Mesenchymal stem cell (in vitro differentiated cells and primary cell): ENCODE data around the gene ENAM.

Experiments used
- DNase-seq: peaks from one replicate; pipeline ENCODE4 v3.0.0-alpha.2; 2013
- H2AFZ ChIP-seq: one replicate; pipeline ENCODE4 v1.6.1; 2013; ENCODE audit warnings: low read depth, mild to moderate bottlenecking, control low read depth, inconsistent platforms, low read length, moderate library complexity
- H2AK5ac ChIP-seq: 2 replicates; pipeline ENCODE4 v1.6.1; 2013; ENCODE audit warnings: low read length, moderate library complexity, mild to moderate bottlenecking, inconsistent platforms; ENCODE audit not compliant: severe bottlenecking
- H2BK120ac ChIP-seq: one replicate; pipeline ENCODE4 v1.6.1; 2013; ENCODE audit warnings: low read depth, mild to moderate bottlenecking, inconsistent platforms, low read length, moderate library complexity
- H2BK12ac ChIP-seq, 2 experiments: one replicate each; pipeline ENCODE4 v1.6.1; 2013; ENCODE audit warnings: inconsistent platforms in 2 of 2, low read length in 2 of 2, mild to moderate bottlenecking in 2 of 2, moderate library complexity in 2 of 2, control low read depth in 1 of 2
- H2BK15ac ChIP-seq: one replicate; pipeline ENCODE4 v1.6.1; 2013; ENCODE audit warnings: mild to moderate bottlenecking, low read depth, inconsistent platforms; ENCODE audit not compliant: poor library complexity, severe bottlenecking
- H2BK5ac ChIP-seq: 2 replicates; pipeline ENCODE4 v1.6.1; 2013; ENCODE audit warnings: low read depth, mild to moderate bottlenecking, low read length, control low read depth, inconsistent platforms; ENCODE audit not compliant: poor library complexity, severe bottlenecking
- H3K14ac ChIP-seq, 2 experiments: one replicate each; pipeline ENCODE4 v1.6.1; 2013; ENCODE audit warnings: inconsistent platforms in 2 of 2, low read length in 2 of 2, control low read depth in 1 of 2, mild to moderate bottlenecking in 1 of 2, moderate library complexity in 1 of 2
- H3K18ac ChIP-seq, 2 experiments: one replicate each; pipeline ENCODE4 v1.6.1; 2013; ENCODE audit warnings: inconsistent platforms in 2 of 2, low read length in 2 of 2, control low read depth in 1 of 2, low read depth in 1 of 2, mild to moderate bottlenecking in 1 of 2
- H3K23ac ChIP-seq, 2 experiments: one replicate each; pipeline ENCODE4 v1.6.1; 2013; ENCODE audit warnings: inconsistent platforms in 2 of 2, low read length in 2 of 2, mild to moderate bottlenecking in 2 of 2, moderate library complexity in 2 of 2, control low read depth in 1 of 2
- H3K27ac ChIP-seq: 2 replicates; pipeline ENCODE4 v1.5.1; 2013; ENCODE audit warnings: mild to moderate bottlenecking, moderate library complexity, low read length, control low read depth, inconsistent platforms; ENCODE audit not compliant: poor library complexity, severe bottlenecking
- H3K27me3 ChIP-seq, 2 experiments: 2 replicates each; pipeline versions ENCODE4 v1.6.1 to v1.7.0; 2013; ENCODE audit warnings: low read length in 2 of 2, mild to moderate bottlenecking in 2 of 2, moderate library complexity in 2 of 2, control low read depth in 1 of 2, inconsistent platforms in 1 of 2; ENCODE audit not compliant: control insufficient read depth in 1 of 2, insufficient read depth in 1 of 2
- H3K36me3 ChIP-seq, 2 experiments: 2 replicates each; pipeline versions ENCODE4 v1.6.1 to v1.7.0; 2013; ENCODE audit warnings: low read length in 2 of 2, control low read depth in 1 of 2, inconsistent platforms in 1 of 2, low read depth in 1 of 2, mild to moderate bottlenecking in 1 of 2; ENCODE audit not compliant: insufficient read depth in 2 of 2, control insufficient read depth in 1 of 2
- H3K4ac ChIP-seq, 2 experiments: one replicate each; pipeline ENCODE4 v1.6.1; 2013; ENCODE audit warnings: inconsistent platforms in 2 of 2, low read length in 2 of 2, mild to moderate bottlenecking in 2 of 2, moderate library complexity in 2 of 2, control low read depth in 1 of 2, low read depth in 1 of 2
- H3K4me1 ChIP-seq: 2 replicates; pipeline ENCODE4 v1.6.1; 2013; ENCODE audit warnings: low read depth, low read length, control low read depth; ENCODE audit not compliant: control insufficient read depth, insufficient read depth
- H3K4me2 ChIP-seq: 2 replicates; pipeline ENCODE4 v1.6.1; 2013; ENCODE audit warnings: low read length, mild to moderate bottlenecking, inconsistent platforms; ENCODE audit not compliant: poor library complexity, severe bottlenecking
- H3K4me3 ChIP-seq, 2 experiments: 2 replicates each; pipeline versions ENCODE4 v1.5.1 to v1.7.0; 2013; ENCODE audit warnings: low read length in 2 of 2, mild to moderate bottlenecking in 2 of 2, control low read depth in 1 of 2, low read depth in 1 of 2; ENCODE audit not compliant: insufficient read depth in 1 of 2
- H3K79me1 ChIP-seq: replicated peaks from 2 replicates; pipeline ENCODE4 v1.6.1; 2013; ENCODE audit warnings: mild to moderate bottlenecking, control low read depth, low read length, inconsistent platforms; ENCODE audit not compliant: poor library complexity, severe bottlenecking
- H3K9ac ChIP-seq: 2 replicates; pipeline ENCODE4 v1.7.0; 2013; ENCODE audit warnings: mild to moderate bottlenecking, low read length, moderate library complexity
- H3K9me3 ChIP-seq: 2 replicates; pipeline ENCODE4 v1.7.0; 2013; ENCODE audit warnings: mild to moderate bottlenecking, low read length; ENCODE audit not compliant: control insufficient read depth
- H4K8ac ChIP-seq: one replicate; pipeline ENCODE4 v1.6.1; 2013; ENCODE audit warnings: inconsistent platforms, mild to moderate bottlenecking, low read length, moderate library complexity
- H4K91ac ChIP-seq: one replicate; pipeline ENCODE4 v1.6.1; 2013; ENCODE audit warnings: mild to moderate bottlenecking, low read length, inconsistent platforms
- WGBS: methylation state at CpG from one replicate; pipeline ENCODE4 v1.1.7; 2013; ENCODE audit warnings: mixed read lengths; 5-methylcytosine and 5-hydroxymethylcytosine counted together

Gene ENAM

GRCh38 chr4:70651864-70652506, 23.4 kb downstream of the ENAM start:
- no peak overlapping the region for H3K18ac ChIP-seq
- no peak overlapping the region for H2AK5ac ChIP-seq
- H3K23ac ChIP-seq = no peak overlapping the region
- no peak overlapping the region for H2BK120ac ChIP-seq
- H3K4me3 ChIP-seq = peak overlapping the region in 1 of 2 experiments; percentile 65
- peak; percentile 40 for DNase-seq
- H3K4ac ChIP-seq = no peak overlapping the region
- no peaks in the 10 kb centered on the region for H3K36me3 ChIP-seq
- peak overlapping the region; percentile 84 for H3K9ac ChIP-seq
- no peak overlapping the region for H2BK12ac ChIP-seq
- 26% methylated on average over 3 of the region's 4 CpGs for WGBS
- no peaks in the 10 kb centered on the region for H3K27me3 ChIP-seq
- H4K91ac ChIP-seq = no peak overlapping the region
- H2AFZ ChIP-seq = no peak overlapping the region
- no peak overlapping the region for H3K14ac ChIP-seq
- no peaks in the 10 kb centered on the region for H3K9me3 ChIP-seq
- no peak overlapping the region for H4K8ac ChIP-seq
- H3K27ac ChIP-seq = no peak overlapping the region
- H2BK15ac ChIP-seq = no peak overlapping the region
- no peaks in the 10 kb centered on the region for H3K4me1 ChIP-seq
- no peaks in the 10 kb centered on the region for H3K79me1 ChIP-seq
- H2BK5ac ChIP-seq = no peak overlapping the region
- no peak overlapping the region for H3K4me2 ChIP-seq

- H4K8ac ChIP-seq = no peak overlapping the region
- no peak overlapping the region for H3K4ac ChIP-seq
- no peaks in the 10 kb centered on the region for H3K9me3 ChIP-seq
- no peak overlapping the region for H4K91ac ChIP-seq
- DNase-seq = peak; percentile 20
- H3K79me1 ChIP-seq = no peaks in the 10 kb centered on the region
- H2BK12ac ChIP-seq = no peak overlapping the region
- no peak overlapping the region for H2BK120ac ChIP-seq
- H3K4me3 ChIP-seq = no peak overlapping the region
- H3K4me2 ChIP-seq = no peak overlapping the region
- no peak overlapping the region for H3K27ac ChIP-seq
- no peak overlapping the region for H2BK5ac ChIP-seq
- no peak overlapping the region for H3K9ac ChIP-seq
- no peak overlapping the region for H2AFZ ChIP-seq
- H2BK15ac ChIP-seq = no peak overlapping the region
- no peak overlapping the region for H2AK5ac ChIP-seq
- no peaks in the 10 kb centered on the region for H3K36me3 ChIP-seq
- H3K14ac ChIP-seq = no peak overlapping the region
- H3K27me3 ChIP-seq = no peaks in the 10 kb centered on the region
- H3K23ac ChIP-seq = no peak overlapping the region
- H3K18ac ChIP-seq = no peak overlapping the region
- WGBS = 55% methylated on average over 3 of the region's 5 CpGs
- no peaks in the 10 kb centered on the region for H3K4me1 ChIP-seq
These were observed 26.1 kb downstream of the ENAM start for GRCh38 chr4:70654605-70655011.

- no peak overlapping the region for H3K4me3 ChIP-seq
- WGBS = 81% methylated on average over 4 of the region's 5 CpGs
- H2BK120ac ChIP-seq = no peak overlapping the region
- no peak overlapping the region for H4K8ac ChIP-seq
- H3K36me3 ChIP-seq = no peaks in the 10 kb centered on the region
- no peak for DNase-seq
- H3K27ac ChIP-seq = no peak overlapping the region
- H3K23ac ChIP-seq = no peak overlapping the region
- H2BK12ac ChIP-seq = no peak overlapping the region
- no peak overlapping the region for H3K4me2 ChIP-seq
- H3K9me3 ChIP-seq = no peaks in the 10 kb centered on the region
- H3K18ac ChIP-seq = no peak overlapping the region
- H3K9ac ChIP-seq = no peak overlapping the region
- H4K91ac ChIP-seq = no peak overlapping the region
- H2AFZ ChIP-seq = no peak overlapping the region
- no peaks in the 10 kb centered on the region for H3K4me1 ChIP-seq
- H3K79me1 ChIP-seq = no peaks in the 10 kb centered on the region
- H3K4ac ChIP-seq = no peak overlapping the region
- H2BK15ac ChIP-seq = no peak overlapping the region
- no peaks in the 10 kb centered on the region for H3K27me3 ChIP-seq
- no peak overlapping the region for H2AK5ac ChIP-seq
- no peak overlapping the region for H3K14ac ChIP-seq
- no peak overlapping the region for H2BK5ac ChIP-seq
These were observed 28.8 kb downstream of the ENAM start for GRCh38 chr4:70657326-70657725.

- Histone ChIP-seq H2BK5ac (no peak overlapping the region), H4K91ac (no peak overlapping the region), H3K4me1 (no peaks in the 10 kb centered on the region), H2BK12ac (no peak overlapping the region), H2BK15ac (no peak overlapping the region), H3K14ac (no peak overlapping the region), H3K4me2 (no peak overlapping the region), H4K8ac (no peak overlapping the region), H3K36me3 (no peaks in the 10 kb centered on the region), H3K9me3 (no peaks in the 10 kb centered on the region), H2AK5ac (no peak overlapping the region), H2BK120ac (no peak overlapping the region), H3K4me3 (no peak overlapping the region), H3K27me3 (no peaks in the 10 kb centered on the region), H3K23ac (no peak overlapping the region), H3K9ac (no peak overlapping the region), H3K18ac (no peak overlapping the region), H2AFZ (no peak overlapping the region), H3K27ac (no peak overlapping the region), H3K4ac (no peak overlapping the region), H3K79me1 (no peaks in the 10 kb centered on the region)
- DNase-seq = no peak
- WGBS = 83% methylated on average over 3 of the region's 3 CpGs
These were observed 29.9 kb downstream of the ENAM start for GRCh38 chr4:70658418-70658817.
